Lower leg skin (tissue), 3 donors: Measurements from ENCODE around the gene CACNA1F.

ENCODE experiments used
- CTCF ChIP-seq, 3 donors: fragments of 450-650 bp; IDR thresholded peaks; one replicate each; pipeline ENCODE4 v1.5.1; 2016; ENCODE audit warnings: antibody characterized with exemption in 3 of 3, mild to moderate bottlenecking in 3 of 3, moderate library complexity in 2 of 3
- POLR2A ChIP-seq, 2 donors: fragments of 450-650 bp; IDR thresholded peaks; one replicate each; pipeline ENCODE4 v1.6.1; 2016 to 2017; ENCODE audit warnings: antibody characterized with exemption in 2 of 2, mild to moderate bottlenecking in 1 of 2, moderate library complexity in 1 of 2

- TF ChIP-seq CTCF (IDR thresholded peaks at IDR 0.05) (no peak), POLR2A (IDR thresholded peaks at IDR 0.05) (no peak)
These were observed 615 bp downstream of the CACNA1F start for GRCh38 chrX:49232525-49232924.
